Measurements from ENCODE around the gene GMPR2.

Gene GMPR2

GRCh38 chr14:24250354-24250753 lies 17.6 kb downstream of the GMPR2 start:
- no peak for DNase-seq (ENCODE audit: low read depth in 1 of 2, low spot score in 1 of 2)

GRCh38 chr14:24251880-24252288 lies 19.2 kb downstream of the GMPR2 start:
- no peak for DNase-seq (ENCODE audit: low read depth in 1 of 2, low spot score in 1 of 2)

GRCh38 chr14:24252289-24253124 lies 19.8 kb downstream of the GMPR2 start:
- DNase-seq (ENCODE audit: low read depth in 1 of 2, low spot score in 1 of 2), result no peak

DNA sequence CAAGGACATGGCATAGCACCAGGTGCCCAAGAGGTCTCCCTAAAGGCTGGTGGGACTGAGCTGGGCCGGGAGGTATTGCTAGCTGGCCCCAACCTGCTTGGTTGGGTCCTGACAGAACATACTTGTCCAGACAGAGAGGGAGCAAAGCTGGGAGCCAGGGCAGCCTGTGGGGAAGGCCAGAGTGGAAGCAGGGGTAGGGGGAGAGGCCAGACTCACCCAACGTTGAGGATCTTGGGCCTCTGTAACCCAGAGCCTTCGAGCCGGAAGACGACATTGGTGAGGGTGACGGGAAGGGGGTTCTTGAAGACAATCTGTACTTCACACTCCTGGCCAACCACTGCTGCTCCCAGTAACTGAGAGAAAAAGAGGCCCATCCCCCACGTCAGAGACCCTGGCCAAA lies 21.2 kb downstream of the GMPR2 start:
- no peak for DNase-seq (ENCODE audit: low read depth in 1 of 2, low spot score in 1 of 2)

DNA sequence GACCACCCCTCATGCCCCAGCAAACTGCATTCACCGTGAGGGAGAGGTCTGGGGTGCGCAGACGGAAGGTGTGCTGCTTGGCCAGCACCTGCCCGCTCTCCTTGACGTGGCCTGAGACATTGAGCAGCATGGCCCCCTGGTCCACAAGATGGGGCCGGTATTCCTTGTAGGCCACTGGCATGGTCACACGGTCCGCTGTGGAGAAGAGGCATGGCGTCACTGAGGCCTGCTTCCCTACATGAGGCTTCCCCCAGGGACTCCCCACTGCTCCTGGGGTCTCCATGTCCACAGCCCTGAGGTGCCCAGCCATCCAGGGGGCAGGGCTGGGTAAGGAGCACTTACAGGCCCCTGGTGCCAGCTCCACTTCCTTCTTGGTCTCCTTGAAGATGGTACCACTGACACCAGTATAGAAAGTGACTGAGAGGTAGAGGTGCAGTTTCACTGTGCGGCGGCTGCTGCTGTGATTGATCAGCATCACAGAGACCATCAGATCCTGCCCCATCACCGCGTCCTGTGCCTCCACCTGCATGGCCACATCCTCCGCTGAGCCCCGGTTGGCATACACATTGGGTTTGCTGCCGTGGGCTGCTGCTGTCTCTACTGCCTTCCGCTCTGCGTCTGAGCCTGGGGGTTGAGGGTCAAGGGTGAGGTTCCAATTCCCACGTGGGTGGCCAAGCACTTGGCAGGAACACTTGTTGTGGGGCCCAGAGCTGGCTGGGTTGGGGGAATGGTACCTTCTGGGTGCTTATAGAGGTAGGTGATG lies 22.1 kb downstream of the GMPR2 start:
- no peak for DNase-seq (ENCODE audit: low read depth in 1 of 2, low spot score in 1 of 2)

GRCh38 chr14:24255438-24255837 lies 22.7 kb downstream of the GMPR2 start:
- no peak for DNase-seq (ENCODE audit: low read depth in 1 of 2, low spot score in 1 of 2)

GRCh38 chr14:24255931-24256711 lies 23.4 kb downstream of the GMPR2 start:
- DNase-seq (ENCODE audit: low read depth in 1 of 2, low spot score in 1 of 2), result no peak

- DNase-seq (ENCODE audit: low read depth in 1 of 2, low spot score in 1 of 2), result no peak
Observed at GRCh38 chr14:24256960-24257359, 24.2 kb downstream of the GMPR2 start.

DNA sequence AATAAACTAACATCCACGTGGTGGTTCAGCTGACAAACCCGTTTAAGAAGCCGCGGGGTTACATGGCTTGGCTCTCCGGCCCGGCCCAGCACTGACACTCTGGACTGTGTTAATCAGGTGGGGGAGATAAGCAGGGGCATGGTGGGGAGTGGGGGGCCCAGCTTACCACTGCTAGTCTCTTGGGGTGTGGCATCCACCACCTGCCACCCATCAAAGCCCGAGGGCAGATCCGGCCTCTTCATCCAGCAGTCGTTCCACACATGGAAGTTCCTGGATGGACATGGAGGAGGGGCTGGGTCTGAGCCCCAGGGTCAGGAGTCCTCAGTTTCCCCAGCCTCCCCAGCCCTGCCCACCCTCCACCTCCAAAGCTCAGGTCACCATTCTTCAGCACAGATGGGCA lies 25.4 kb downstream of the GMPR2 start:
- DNase-seq (ENCODE audit: low read depth in 1 of 2, low spot score in 1 of 2), result no peak

- DNase-seq (ENCODE audit: low read depth in 1 of 2, low spot score in 1 of 2), result no peak
Observed at GRCh38 chr14:24258548-24259265, 26.0 kb downstream of the GMPR2 start.

- DNase-seq (ENCODE audit: low read depth in 1 of 2, low spot score in 1 of 2), result no peak
Observed at GRCh38 chr14:24259282-24260025, 26.7 kb downstream of the GMPR2 start.

DNA sequence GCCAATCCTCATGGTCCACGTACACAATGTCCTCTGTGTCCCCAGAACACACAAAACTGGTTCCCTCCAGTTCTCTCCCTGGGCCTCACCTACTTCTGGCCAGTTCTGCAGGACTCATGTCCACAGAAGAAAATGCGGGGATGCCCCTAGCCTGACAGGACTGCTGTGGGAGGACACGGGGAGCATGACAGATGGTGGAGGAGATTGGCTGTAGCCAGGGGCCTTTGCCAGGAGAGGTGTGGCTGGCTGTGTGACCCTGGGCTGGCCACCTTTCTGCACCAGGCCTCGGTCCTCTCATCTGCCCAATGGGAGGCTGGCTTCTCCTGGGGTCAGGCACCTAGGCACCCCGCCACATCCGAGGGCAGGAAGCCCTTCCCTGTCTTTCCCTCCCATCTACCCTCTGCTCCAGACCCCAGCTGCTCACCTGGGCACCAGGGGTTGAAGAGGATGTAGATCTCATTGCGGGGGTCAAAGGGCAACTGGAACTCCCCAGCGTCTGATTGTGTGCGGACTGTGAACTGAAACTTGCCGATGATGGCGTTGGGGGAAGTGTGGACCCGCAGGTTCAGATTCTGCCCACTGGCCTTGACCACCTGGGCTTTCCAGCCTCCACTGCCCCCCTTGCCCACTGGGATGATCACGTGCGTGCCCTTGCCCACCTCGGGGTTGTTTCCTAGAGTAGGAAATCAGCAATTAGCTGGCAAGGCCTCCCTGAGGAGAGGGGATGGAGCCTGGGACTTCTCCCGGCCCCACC lies 27.5 kb downstream of the GMPR2 start:
- no peak for DNase-seq (ENCODE audit: low read depth in 1 of 2, low spot score in 1 of 2)

GRCh38 chr14:24260780-24261157 lies 28.0 kb downstream of the GMPR2 start:
- DNase-seq (ENCODE audit: low read depth in 1 of 2, low spot score in 1 of 2), result no peak

DNA sequence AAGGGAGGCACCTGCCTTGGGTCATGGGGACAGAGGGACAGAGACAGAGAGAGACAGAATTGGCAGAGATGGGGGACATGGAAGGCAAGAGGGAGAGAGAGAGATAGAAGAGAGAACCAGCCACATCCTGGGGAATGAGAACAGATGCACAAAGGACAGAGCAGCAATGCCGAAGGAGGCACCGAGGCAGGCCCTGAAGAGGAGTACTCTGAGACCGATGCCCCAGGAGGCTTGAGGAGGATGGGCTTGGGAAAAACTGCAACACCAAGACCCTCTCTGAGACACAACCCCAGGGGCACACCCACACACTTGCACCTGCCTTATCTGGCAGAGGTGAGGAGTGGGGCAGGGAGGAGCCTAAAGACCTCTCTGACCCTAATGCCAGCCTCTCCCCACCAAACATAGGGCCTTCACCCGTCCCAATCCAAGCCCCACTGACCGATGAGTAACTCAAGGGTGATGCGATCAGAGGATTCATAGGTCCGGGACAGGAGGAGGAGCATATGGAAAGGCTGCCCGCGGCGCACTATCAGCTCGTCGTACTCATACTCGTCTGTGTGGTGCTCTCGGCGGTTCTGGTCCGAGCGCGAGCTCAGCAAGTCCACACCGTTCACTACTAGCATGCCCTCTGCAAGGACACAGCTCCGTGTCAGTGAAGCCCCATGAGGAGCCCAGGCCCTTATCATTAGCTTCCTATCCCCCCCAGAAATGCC lies 28.7 kb downstream of the GMPR2 start:
- no peak for DNase-seq (ENCODE audit: low read depth in 1 of 2, low spot score in 1 of 2)

DNA sequence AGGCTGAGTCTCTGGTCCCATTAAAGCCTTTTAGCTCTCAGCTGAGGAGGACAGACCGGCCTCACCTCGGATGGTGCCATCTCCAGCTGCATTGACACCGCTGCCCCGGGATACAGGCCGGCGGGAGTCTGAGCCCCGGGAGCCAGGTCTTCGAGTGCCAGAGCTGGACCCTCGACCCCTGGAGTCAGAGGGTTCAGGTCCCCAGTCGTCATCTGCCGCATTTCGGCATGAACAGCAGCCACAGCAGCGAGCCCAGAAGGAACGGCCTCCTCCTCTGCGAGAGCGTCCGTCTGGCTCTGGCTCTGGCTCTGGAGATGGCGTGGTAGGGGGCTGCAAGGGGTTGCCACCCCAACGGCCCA lies 29.2 kb downstream of the GMPR2 start:
- DNase-seq (ENCODE audit: low read depth in 1 of 2, low spot score in 1 of 2), result no peak

DNA sequence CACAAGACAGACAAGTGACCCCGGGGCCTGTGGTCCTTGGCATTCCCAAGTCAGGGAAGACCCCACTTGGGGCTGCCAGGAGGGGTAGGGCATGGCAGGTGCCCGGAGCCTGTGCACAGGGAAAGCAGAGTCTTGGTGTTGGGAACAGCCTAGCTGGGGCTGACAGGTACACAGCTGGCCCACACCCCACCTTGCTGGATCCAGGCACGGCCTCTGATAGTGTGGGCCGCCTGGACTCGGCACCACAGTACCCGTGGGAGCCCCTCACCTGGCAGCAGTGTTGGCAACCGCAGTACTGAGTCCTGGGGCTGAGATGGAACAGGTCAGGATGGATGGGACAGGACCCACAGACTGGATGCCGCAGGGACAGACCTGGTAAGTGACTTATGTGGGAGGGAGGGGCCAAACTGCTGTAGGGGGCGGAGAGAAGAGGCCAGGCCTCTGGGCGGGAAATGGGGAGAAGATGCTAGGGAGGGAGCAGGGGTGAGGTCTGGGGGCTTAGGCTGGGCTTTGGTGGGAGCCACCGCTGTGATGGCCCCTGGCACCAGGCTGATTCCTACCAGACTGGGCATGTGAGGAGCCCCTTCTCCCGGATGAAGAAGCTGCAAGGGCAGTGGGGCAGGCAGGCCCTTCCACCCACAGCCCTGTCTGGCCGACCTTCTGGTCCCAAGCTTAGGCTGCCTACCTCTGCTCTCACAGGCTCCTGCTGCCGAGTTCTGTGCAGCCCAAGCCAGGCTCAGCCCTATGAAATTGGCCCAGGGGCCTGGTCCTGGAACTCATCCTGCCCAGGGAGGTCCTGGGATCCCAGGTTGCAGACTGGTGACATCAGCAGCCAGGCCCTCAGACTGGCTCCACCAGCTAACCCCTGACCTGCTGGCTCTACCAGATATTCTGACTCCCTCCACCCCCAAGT lies 30.3 kb downstream of the GMPR2 start, which contains the start of gene TGM1:
TSS of gene TGM1 (minus strand) at position 357 of the 913 bp plus-strand sequence. CDS start 825 bp downstream, outside the sequence.
- no peak for DNase-seq (ENCODE audit: low read depth in 1 of 2, low spot score in 1 of 2)

- DNase-seq (ENCODE audit: low read depth in 1 of 2, low spot score in 1 of 2), result no peak
Observed at GRCh38 chr14:24263848-24264247, 31.1 kb downstream of the GMPR2 start.

DNA sequence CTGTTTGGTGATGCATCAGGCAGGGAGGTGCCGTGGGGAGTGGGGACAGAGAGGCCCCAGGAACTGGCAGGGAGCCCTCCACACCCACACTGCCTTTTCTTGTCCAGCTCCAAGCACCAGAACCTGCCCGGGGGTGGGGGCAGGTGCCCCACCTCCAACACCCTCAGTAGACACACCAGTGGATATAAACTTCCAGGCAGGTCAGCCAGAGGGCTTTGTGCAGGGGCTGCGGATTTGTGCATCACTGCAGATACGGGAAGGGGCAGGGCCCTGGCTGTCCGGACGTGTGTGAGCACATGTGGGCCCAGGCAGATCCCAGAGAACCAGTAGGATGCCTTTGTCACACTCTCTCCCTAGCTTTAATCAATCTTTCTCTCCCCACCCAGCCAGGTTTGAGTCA lies 31.6 kb downstream of the GMPR2 start:
- no peak for DNase-seq (ENCODE audit: low read depth in 1 of 2, low spot score in 1 of 2)
